GM19397 (cell line): Measurements from ENCODE around the gene CRACR2A.

Source experiments
- ATAC-seq: cut with Tn5 transposase; IDR thresholded peaks from one replicate; pipeline ENCODE4 v1.9.1; 2021; ENCODE audit warnings: mild to moderate bottlenecking, moderate library complexity; ENCODE audit not compliant: unreplicated experiment

The CRACR2A gene

GRCh38 chr12:3622822-3623690 is 129.9 kb downstream of the CRACR2A start:
- no peak for ATAC-seq

GRCh38 chr12:3622021-3622821 is 130.7 kb downstream of the CRACR2A start:
- ATAC-seq = no peak

- ATAC-seq = no peak
Measured at GRCh38 chr12:3620856-3621255, 132.1 kb downstream of the CRACR2A start.

GRCh38 chr12:3617565-3617964 is 135.3 kb downstream of the CRACR2A start:
- no peak for ATAC-seq

GRCh38 chr12:3615862-3616261 is 137.0 kb downstream of the CRACR2A start:
- ATAC-seq = no peak

GRCh38 chr12:3614806-3615466 is 138.0 kb downstream of the CRACR2A start:
- ATAC-seq = no peak

- ATAC-seq = no peak
Measured at GRCh38 chr12:3613641-3614395, 139.1 kb downstream of the CRACR2A start.

- no peak for ATAC-seq
Measured at GRCh38 chr12:3611860-3612703, 140.8 kb downstream of the CRACR2A start.

- no peak for ATAC-seq
Measured at GRCh38 chr12:3607821-3608220, 145.1 kb downstream of the CRACR2A start.

- ATAC-seq = no peak
Measured at GRCh38 chr12:3607039-3607720, 145.7 kb downstream of the CRACR2A start.

GRCh38 chr12:3606128-3606527 is 146.8 kb downstream of the CRACR2A start:
- ATAC-seq = no peak

GRCh38 chr12:3605692-3606091 is 147.2 kb downstream of the CRACR2A start:
- ATAC-seq = no peak

- ATAC-seq = no peak
Measured at GRCh38 chr12:3604748-3605586, 147.9 kb downstream of the CRACR2A start.

- ATAC-seq = no peak
Measured at GRCh38 chr12:3604286-3604685, 148.6 kb downstream of the CRACR2A start.

GRCh38 chr12:3603576-3603975 is 149.3 kb downstream of the CRACR2A start:
- no peak for ATAC-seq

- ATAC-seq = no peak
Measured at GRCh38 chr12:3602488-3602887, 150.4 kb downstream of the CRACR2A start.

GRCh38 chr12:3601461-3602150 is 151.3 kb downstream of the CRACR2A start:
- no peak for ATAC-seq

GRCh38 chr12:3600951-3601350 is 152.0 kb downstream of the CRACR2A start:
- ATAC-seq = no peak
